ENCODE results near the gene DESI1.
"Not testable (repeated sequence)": the region's sequence is repeated elsewhere in the genome, so short reads cannot be mapped to it uniquely, and the experiment has no call there.

The DESI1 gene

GRCh38 chr22:41582694-41583093 lies 38.1 kb downstream of the DESI1 start:
- no peak for DNase-seq

- no peak for DNase-seq
Observed at GRCh38 chr22:41579997-41580355, 40.9 kb downstream of the DESI1 start.

GRCh38 chr22:41579297-41579996 lies 41.4 kb downstream of the DESI1 start:
- no peak for DNase-seq

GRCh38 chr22:41578818-41579217 lies 42.0 kb downstream of the DESI1 start:
- DNase-seq: no peak

GRCh38 chr22:41578114-41578513 lies 42.7 kb downstream of the DESI1 start:
- DNase-seq: no peak

GRCh38 chr22:41576877-41577276 lies 44.0 kb downstream of the DESI1 start:
- no peak for DNase-seq

GRCh38 chr22:41575533-41575932 lies 45.3 kb downstream of the DESI1 start:
- DNase-seq: no peak

- no peak for DNase-seq
Observed at GRCh38 chr22:41574847-41575381, 45.9 kb downstream of the DESI1 start.

- no peak for DNase-seq
Observed at GRCh38 chr22:41573677-41574076, 47.2 kb downstream of the DESI1 start.

GRCh38 chr22:41572305-41572704 lies 48.5 kb downstream of the DESI1 start:
- not testable (repeated sequence) for DNase-seq

- DNase-seq: no peak
Observed at GRCh38 chr22:41571786-41572185, 49.1 kb downstream of the DESI1 start.

GRCh38 chr22:41570221-41570620 lies 50.6 kb downstream of the DESI1 start:
- no peak for DNase-seq

- no peak for DNase-seq
Observed at GRCh38 chr22:41568811-41569210, 52.0 kb downstream of the DESI1 start.

GRCh38 chr22:41567512-41567768 lies 53.4 kb downstream of the DESI1 start:
- DNase-seq: no peak

- DNase-seq: no peak
Observed at GRCh38 chr22:41565403-41566054, 55.3 kb downstream of the DESI1 start.

- DNase-seq: no peak
Observed at GRCh38 chr22:41564563-41564962, 56.3 kb downstream of the DESI1 start.

GRCh38 chr22:41563051-41563711 lies 57.7 kb downstream of the DESI1 start:
- DNase-seq: no peak

GRCh38 chr22:41562461-41562860 lies 58.4 kb downstream of the DESI1 start:
- no peak for DNase-seq

- no peak for DNase-seq
Observed at GRCh38 chr22:41561788-41562187, 59.1 kb downstream of the DESI1 start.

- DNase-seq: no peak
Observed at GRCh38 chr22:41561335-41561734, 59.5 kb downstream of the DESI1 start.

GRCh38 chr22:41560095-41560471 lies 60.8 kb downstream of the DESI1 start:
- no peak for DNase-seq

- not testable (repeated sequence) for DNase-seq
Observed at GRCh38 chr22:41558241-41558630, 62.6 kb downstream of the DESI1 start.

GRCh38 chr22:41557401-41558240 lies 63.2 kb downstream of the DESI1 start:
- DNase-seq: no peak
